WTC11 (cell line): ENCODE data around the gene PDE11A. TPM values are rescaled to one million over a fixed set of nuclear protein-coding genes. Genes with fewer than 3 reads are reported as not detected.

Experiments
- ATAC-seq: fragments of 200-7000 bp; cut with Tn5 transposase; 2 replicates; pipeline ENCODE4 v1.10.0; 2021; ENCODE audit warnings: mild to moderate bottlenecking, moderate library complexity
- CTCF ChIA-PET: fragments of 300-600 bp; sonication (Branson Sonifier 250); formaldehyde crosslinking; loops from one replicate; lab custom pipeline; 2021; ENCODE audit warnings: antibody characterized with exemption; lab: Charles Lee
- POLR2A ChIA-PET: fragments of 350-600 bp; sonication (Branson Sonifier 250); formaldehyde crosslinking; loops from one replicate; lab custom pipeline; 2021; ENCODE audit warnings: antibody characterized with exemption; lab: Charles Lee
- DNase-seq: peaks from one replicate; pipeline ENCODE4 v3.0.0; 2021; ENCODE audit warnings: low spot score
- H3K27ac Mint-ChIP-seq: 2 replicates; pipeline ENCODE4 v1.8.0; 2021; ENCODE audit warnings: mixed read lengths
- H3K27me3 Mint-ChIP-seq: 2 replicates; pipeline ENCODE4 v1.8.0; 2021; ENCODE audit warnings: low read depth, mild to moderate bottlenecking, moderate library complexity, mixed read lengths
- H3K36me3 Mint-ChIP-seq: 2 replicates; pipeline ENCODE4 v1.8.0; 2021; ENCODE audit warnings: mixed read lengths
- H3K4me1 Mint-ChIP-seq: 2 replicates; pipeline ENCODE4 v1.8.0; 2022; ENCODE audit warnings: mixed read lengths
- H3K4me3 Mint-ChIP-seq: 2 replicates; pipeline ENCODE4 v1.8.0; 2021; ENCODE audit warnings: mild to moderate bottlenecking, moderate library complexity, mixed read lengths
- H3K9me3 Mint-ChIP-seq: 2 replicates; pipeline ENCODE4 v1.8.0; 2021; ENCODE audit warnings: mixed read lengths
- CREB1 ChIP-seq: sonication (generic); formaldehyde crosslinking; IDR thresholded peaks from 2 replicates; pipeline ENCODE4 v1.8.0; 2023; ENCODE audit warnings: mild to moderate bottlenecking, missing genetic modification reagents
- ELF4 ChIP-seq: sonication (generic); formaldehyde crosslinking; IDR thresholded peaks from 2 replicates; pipeline ENCODE4 v1.8.1; 2022; ENCODE audit warnings: low read depth, mild to moderate bottlenecking, moderate library complexity, missing genetic modification reagents
- EMX1 ChIP-seq: fragments of 250-450 bp; sonication (Bioruptor Pico); IDR thresholded peaks from 2 replicates; pipeline ENCODE4 v1.8.0; 2021; ENCODE audit warnings: mild to moderate bottlenecking
- NFATC4 ChIP-seq: fragments of 250-450 bp; sonication (Bioruptor Pico); IDR thresholded peaks from 2 replicates; pipeline ENCODE4 v1.9.0; 2021; ENCODE audit warnings: mild to moderate bottlenecking
- NFE2L1 ChIP-seq: sonication (generic); formaldehyde crosslinking; IDR thresholded peaks from 2 replicates; pipeline ENCODE4 v1.8.1; 2023; ENCODE audit warnings: missing genetic modification reagents
- NR2C2 ChIP-seq: sonication (generic); formaldehyde crosslinking; IDR thresholded peaks from 2 replicates; pipeline ENCODE4 v1.8.0; 2022; ENCODE audit warnings: mild to moderate bottlenecking, missing genetic modification reagents
- PRRX2 ChIP-seq: fragments of 250-450 bp; sonication (Bioruptor Pico); IDR thresholded peaks from 2 replicates; pipeline ENCODE4 v1.8.0; 2021; ENCODE audit warnings: mild to moderate bottlenecking
- SOX15 ChIP-seq: fragments of 250-450 bp; sonication (Bioruptor Pico); IDR thresholded peaks from 2 replicates; pipeline ENCODE4 v1.9.0; 2021; ENCODE audit warnings: mild to moderate bottlenecking
- TCF7 ChIP-seq: sonication (generic); formaldehyde crosslinking; IDR thresholded peaks from 2 replicates; pipeline ENCODE4 v1.8.0; 2022; ENCODE audit warnings: mild to moderate bottlenecking, low read depth, missing genetic modification reagents, moderate library complexity
- TEAD4 ChIP-seq: sonication (generic); formaldehyde crosslinking; IDR thresholded peaks from 2 replicates; pipeline ENCODE4 v1.8.0; 2022; ENCODE audit warnings: mild to moderate bottlenecking, missing genetic modification reagents
- ZNF219 ChIP-seq: sonication (generic); formaldehyde crosslinking; IDR thresholded peaks from 2 replicates; pipeline ENCODE4 v1.8.0; 2023; ENCODE audit warnings: missing genetic modification reagents, mild to moderate bottlenecking, borderline replicate concordance
- ZNF317 ChIP-seq: sonication (generic); formaldehyde crosslinking; IDR thresholded peaks from 2 replicates; pipeline ENCODE4 v1.8.1; 2023; ENCODE audit warnings: low read depth, mild to moderate bottlenecking, moderate library complexity, missing genetic modification reagents, borderline replicate concordance
- total RNA-seq: library from RNA; stranded (reverse); gene quantifications from 3 replicates; pipeline ENCODE4 v1.2.3, GENCODE V29; 2021
- TF ChIP-seq, protein P1 (sequence below): sonication (generic); formaldehyde crosslinking; IDR thresholded peaks from 2 replicates; pipeline ENCODE4 v1.8.1; 2023; ENCODE audit warnings: mild to moderate bottlenecking, missing genetic modification reagents, moderate library complexity
- TF ChIP-seq, protein P2 (sequence below): sonication (generic); formaldehyde crosslinking; IDR thresholded peaks from 2 replicates; pipeline ENCODE4 v1.8.1; 2023; ENCODE audit warnings: mild to moderate bottlenecking, missing genetic modification reagents, moderate library complexity
- TF ChIP-seq, protein P3 (sequence below): sonication (generic); formaldehyde crosslinking; IDR thresholded peaks from 2 replicates; pipeline ENCODE4 v1.8.1; 2023; ENCODE audit warnings: mild to moderate bottlenecking, missing genetic modification reagents
- TF ChIP-seq, protein P4 (sequence below): sonication (generic); formaldehyde crosslinking; IDR thresholded peaks from 2 replicates; pipeline ENCODE4 v1.8.1; 2023; ENCODE audit warnings: mild to moderate bottlenecking, moderate library complexity, missing genetic modification reagents
- TF ChIP-seq, protein P5 (sequence below): fragments of 250-450 bp; sonication (Bioruptor Pico); IDR thresholded peaks from 2 replicates; pipeline ENCODE4 v1.9.0; 2021; ENCODE audit warnings: mild to moderate bottlenecking, borderline replicate concordance
- TF ChIP-seq, protein P6 (sequence below): sonication (generic); formaldehyde crosslinking; IDR thresholded peaks from 2 replicates; pipeline ENCODE4 v1.8.0; 2022; ENCODE audit warnings: mild to moderate bottlenecking, missing genetic modification reagents
- TF ChIP-seq, protein P7 (sequence below): sonication (generic); formaldehyde crosslinking; IDR thresholded peaks from 2 replicates; pipeline ENCODE4 v1.8.1; 2022; ENCODE audit warnings: mild to moderate bottlenecking, missing genetic modification reagents, moderate library complexity, borderline replicate concordance

Gene PDE11A
- total RNA-seq, 1 experiment from 2014 or later: 0.13 TPM

DNA sequence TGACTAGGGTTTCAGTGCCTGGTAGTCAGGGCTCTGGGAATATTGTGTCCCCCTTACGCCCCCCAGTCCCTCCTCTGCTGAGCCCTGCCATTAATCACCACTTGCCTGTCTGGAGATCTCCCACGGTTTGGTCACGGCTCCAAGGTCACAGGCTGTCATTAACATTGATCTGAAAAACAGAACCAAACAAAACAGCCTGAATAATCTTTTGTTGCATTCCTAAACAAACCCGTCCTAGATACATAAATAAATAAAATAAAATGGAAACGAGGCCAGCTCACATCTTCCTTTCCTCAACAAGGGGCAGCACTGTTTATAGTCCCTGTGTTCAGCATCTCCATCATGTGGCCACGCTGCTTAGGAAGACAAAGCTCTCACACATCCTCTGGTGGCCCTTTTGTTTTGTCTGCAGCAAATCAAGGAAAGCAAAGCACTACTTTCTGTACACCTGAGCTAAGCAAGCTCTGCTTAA lies 397.2 kb downstream of the PDE11A start (continued):
- TF ChIP-seq, protein P1, sequence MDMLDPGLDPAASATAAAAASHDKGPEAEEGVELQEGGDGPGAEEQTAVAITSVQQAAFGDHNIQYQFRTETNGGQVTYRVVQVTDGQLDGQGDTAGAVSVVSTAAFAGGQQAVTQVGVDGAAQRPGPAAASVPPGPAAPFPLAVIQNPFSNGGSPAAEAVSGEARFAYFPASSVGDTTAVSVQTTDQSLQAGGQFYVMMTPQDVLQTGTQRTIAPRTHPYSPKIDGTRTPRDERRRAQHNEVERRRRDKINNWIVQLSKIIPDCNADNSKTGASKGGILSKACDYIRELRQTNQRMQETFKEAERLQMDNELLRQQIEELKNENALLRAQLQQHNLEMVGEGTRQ (CRISPR knock-in tag): no peak
- TF ChIP-seq ZNF219 (CRISPR knock-in tag) (no peak), PRRX2 (CRISPR knock-in tag) (no peak), SOX15 (no peak), TCF7 (CRISPR knock-in tag) (no peak), NFATC4 (no peak)
- TF ChIP-seq, protein P2, sequence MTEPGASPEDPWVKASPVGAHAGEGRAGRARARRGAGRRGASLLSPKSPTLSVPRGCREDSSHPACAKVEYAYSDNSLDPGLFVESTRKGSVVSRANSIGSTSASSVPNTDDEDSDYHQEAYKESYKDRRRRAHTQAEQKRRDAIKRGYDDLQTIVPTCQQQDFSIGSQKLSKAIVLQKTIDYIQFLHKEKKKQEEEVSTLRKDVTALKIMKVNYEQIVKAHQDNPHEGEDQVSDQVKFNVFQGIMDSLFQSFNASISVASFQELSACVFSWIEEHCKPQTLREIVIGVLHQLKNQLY (CRISPR knock-in tag): no peak
- TF ChIP-seq, protein P3, sequence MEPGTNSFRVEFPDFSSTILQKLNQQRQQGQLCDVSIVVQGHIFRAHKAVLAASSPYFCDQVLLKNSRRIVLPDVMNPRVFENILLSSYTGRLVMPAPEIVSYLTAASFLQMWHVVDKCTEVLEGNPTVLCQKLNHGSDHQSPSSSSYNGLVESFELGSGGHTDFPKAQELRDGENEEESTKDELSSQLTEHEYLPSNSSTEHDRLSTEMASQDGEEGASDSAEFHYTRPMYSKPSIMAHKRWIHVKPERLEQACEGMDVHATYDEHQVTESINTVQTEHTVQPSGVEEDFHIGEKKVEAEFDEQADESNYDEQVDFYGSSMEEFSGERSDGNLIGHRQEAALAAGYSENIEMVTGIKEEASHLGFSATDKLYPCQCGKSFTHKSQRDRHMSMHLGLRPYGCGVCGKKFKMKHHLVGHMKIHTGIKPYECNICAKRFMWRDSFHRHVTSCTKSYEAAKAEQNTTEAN: no peak
- TF ChIP-seq, all 79 proteins: peak for 0

DNA sequence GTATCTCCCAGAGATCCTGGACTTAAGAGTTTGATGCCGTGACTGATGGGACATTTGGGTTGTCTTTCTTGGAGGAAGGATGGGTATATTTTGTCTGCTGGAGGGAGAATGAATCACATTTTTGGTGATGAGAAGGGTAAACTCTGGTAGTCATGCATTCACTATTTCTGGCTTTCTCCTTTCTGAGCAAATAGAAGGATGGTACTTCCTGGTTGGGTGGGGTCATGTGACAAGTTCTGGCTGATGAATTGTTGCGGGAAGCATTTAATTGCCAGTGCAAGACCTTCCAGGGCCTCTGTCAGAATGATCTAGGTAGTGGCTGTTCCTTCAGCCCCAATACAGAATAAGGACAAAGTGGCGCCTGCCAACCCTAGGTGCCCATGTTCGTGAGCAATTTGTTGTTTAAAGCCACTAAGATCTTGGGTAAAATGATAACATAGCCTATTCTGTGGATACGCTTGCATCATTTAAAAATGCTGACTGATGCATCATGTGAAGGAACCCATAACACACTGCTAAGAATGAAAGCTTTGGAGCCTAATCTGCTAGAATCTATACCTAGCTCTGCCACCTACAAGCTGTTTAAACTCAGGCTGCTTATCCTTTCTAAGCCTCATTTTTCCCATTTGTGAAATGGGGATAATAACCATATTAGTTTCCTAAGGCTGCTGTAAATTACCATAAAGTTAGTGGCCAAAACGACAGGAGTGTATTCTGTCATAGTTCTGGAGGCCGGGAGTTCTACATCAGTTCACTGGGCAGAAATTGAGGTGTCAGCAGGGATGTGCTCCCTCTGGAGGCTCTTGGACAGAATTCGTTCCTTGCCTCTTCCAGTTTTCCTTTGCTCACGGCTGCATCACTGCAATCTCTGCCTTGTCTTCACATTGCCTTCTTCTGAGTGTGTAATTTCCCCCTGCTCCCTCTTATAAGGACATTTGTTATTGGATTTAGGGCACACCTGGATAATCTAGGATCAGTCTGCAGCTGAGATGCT lies 398.7 kb downstream of the PDE11A start:
- no peaks in the 10 kb centered on the region for H3K9me3 Mint-ChIP-seq
- peaks cover 26% of the 10 kb centered on the region for H3K4me1 Mint-ChIP-seq
- ATAC-seq: peak; percentile 52
- H3K36me3 Mint-ChIP-seq: no peaks in the 10 kb centered on the region
- no peak overlapping the region for H3K4me3 Mint-ChIP-seq
- DNase-seq: no peak
- CTCF ChIA-PET: interaction anchor here (0.7 to 1.0 kb wide), 2 partner anchors 11 kb away, joined by 3 read pairs; no protein-coding TSS in a partner anchor
- H3K27me3 Mint-ChIP-seq: peaks cover 59% of the 10 kb centered on the region
- POLR2A ChIA-PET: no interaction called here
- no peak overlapping the region for H3K27ac Mint-ChIP-seq
- TF ChIP-seq, protein P4, sequence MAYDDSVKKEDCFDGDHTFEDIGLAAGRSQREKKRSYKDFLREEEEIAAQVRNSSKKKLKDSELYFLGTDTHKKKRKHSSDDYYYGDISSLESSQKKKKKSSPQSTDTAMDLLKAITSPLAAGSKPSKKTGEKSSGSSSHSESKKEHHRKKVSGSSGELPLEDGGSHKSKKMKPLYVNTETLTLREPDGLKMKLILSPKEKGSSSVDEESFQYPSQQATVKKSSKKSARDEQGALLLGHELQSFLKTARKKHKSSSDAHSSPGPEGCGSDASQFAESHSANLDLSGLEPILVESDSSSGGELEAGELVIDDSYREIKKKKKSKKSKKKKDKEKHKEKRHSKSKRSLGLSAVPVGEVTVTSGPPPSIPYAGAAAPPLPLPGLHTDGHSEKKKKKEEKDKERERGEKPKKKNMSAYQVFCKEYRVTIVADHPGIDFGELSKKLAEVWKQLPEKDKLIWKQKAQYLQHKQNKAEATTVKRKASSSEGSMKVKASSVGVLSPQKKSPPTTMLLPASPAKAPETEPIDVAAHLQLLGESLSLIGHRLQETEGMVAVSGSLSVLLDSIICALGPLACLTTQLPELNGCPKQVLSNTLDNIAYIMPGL: no peak
- no peak for TF ChIP-seq NFATC4
- TF ChIP-seq, protein P5, sequence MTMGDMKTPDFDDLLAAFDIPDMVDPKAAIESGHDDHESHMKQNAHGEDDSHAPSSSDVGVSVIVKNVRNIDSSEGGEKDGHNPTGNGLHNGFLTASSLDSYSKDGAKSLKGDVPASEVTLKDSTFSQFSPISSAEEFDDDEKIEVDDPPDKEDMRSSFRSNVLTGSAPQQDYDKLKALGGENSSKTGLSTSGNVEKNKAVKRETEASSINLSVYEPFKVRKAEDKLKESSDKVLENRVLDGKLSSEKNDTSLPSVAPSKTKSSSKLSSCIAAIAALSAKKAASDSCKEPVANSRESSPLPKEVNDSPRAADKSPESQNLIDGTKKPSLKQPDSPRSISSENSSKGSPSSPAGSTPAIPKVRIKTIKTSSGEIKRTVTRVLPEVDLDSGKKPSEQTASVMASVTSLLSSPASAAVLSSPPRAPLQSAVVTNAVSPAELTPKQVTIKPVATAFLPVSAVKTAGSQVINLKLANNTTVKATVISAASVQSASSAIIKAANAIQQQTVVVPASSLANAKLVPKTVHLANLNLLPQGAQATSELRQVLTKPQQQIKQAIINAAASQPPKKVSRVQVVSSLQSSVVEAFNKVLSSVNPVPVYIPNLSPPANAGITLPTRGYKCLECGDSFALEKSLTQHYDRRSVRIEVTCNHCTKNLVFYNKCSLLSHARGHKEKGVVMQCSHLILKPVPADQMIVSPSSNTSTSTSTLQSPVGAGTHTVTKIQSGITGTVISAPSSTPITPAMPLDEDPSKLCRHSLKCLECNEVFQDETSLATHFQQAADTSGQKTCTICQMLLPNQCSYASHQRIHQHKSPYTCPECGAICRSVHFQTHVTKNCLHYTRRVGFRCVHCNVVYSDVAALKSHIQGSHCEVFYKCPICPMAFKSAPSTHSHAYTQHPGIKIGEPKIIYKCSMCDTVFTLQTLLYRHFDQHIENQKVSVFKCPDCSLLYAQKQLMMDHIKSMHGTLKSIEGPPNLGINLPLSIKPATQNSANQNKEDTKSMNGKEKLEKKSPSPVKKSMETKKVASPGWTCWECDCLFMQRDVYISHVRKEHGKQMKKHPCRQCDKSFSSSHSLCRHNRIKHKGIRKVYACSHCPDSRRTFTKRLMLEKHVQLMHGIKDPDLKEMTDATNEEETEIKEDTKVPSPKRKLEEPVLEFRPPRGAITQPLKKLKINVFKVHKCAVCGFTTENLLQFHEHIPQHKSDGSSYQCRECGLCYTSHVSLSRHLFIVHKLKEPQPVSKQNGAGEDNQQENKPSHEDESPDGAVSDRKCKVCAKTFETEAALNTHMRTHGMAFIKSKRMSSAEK (CRISPR knock-in tag): no peak
- no peak for TF ChIP-seq ZNF317 (CRISPR knock-in tag)
- TF ChIP-seq ELF4 (CRISPR knock-in tag): no peak
- no peak for TF ChIP-seq CREB1 (CRISPR knock-in tag)
- TF ChIP-seq, protein P2 (CRISPR knock-in tag): no peak
- TF ChIP-seq NFE2L1 (CRISPR knock-in tag): no peak
- TF ChIP-seq, protein P6, sequence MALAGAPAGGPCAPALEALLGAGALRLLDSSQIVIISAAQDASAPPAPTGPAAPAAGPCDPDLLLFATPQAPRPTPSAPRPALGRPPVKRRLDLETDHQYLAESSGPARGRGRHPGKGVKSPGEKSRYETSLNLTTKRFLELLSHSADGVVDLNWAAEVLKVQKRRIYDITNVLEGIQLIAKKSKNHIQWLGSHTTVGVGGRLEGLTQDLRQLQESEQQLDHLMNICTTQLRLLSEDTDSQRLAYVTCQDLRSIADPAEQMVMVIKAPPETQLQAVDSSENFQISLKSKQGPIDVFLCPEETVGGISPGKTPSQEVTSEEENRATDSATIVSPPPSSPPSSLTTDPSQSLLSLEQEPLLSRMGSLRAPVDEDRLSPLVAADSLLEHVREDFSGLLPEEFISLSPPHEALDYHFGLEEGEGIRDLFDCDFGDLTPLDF: no peak
- no peak for TF ChIP-seq EMX1 (CRISPR knock-in tag)
- no peak for TF ChIP-seq NR2C2 (CRISPR knock-in tag)
- TF ChIP-seq TEAD4 (CRISPR knock-in tag): no peak
- TF ChIP-seq, protein P7, sequence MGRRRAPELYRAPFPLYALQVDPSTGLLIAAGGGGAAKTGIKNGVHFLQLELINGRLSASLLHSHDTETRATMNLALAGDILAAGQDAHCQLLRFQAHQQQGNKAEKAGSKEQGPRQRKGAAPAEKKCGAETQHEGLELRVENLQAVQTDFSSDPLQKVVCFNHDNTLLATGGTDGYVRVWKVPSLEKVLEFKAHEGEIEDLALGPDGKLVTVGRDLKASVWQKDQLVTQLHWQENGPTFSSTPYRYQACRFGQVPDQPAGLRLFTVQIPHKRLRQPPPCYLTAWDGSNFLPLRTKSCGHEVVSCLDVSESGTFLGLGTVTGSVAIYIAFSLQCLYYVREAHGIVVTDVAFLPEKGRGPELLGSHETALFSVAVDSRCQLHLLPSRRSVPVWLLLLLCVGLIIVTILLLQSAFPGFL (CRISPR knock-in tag): no peak
